AG04449 (cell line): Measurements from ENCODE around the gene INMT.

Source experiments
- CTCF ChIA-PET: fragments of 350-600 bp; formaldehyde crosslinking; extraction: SDS; loops from one replicate; lab custom pipeline; 2021; ENCODE audit warnings: antibody characterized with exemption; lab: Yijun Ruan, JAX
- POLR2A ChIA-PET: fragments of 400-600, 350-600 bp; formaldehyde crosslinking; extraction: SDS; loops from one replicate; lab custom pipeline; 2020; ENCODE audit warnings: antibody characterized with exemption, inconsistent platforms; lab: Yijun Ruan, JAX
- DNase-seq: peaks from one replicate; pipeline ENCODE4 v3.0.0-alpha.2; 2010; ENCODE audit warnings: low read depth, low spot score
- H3K4me3 ChIP-seq: 2 replicates; pipeline ENCODE4 v1.5.1; 2011; ENCODE audit warnings: low read depth, mild to moderate bottlenecking, control low read depth, low read length
- TF ChIP-seq, protein P1 (sequence below): IDR thresholded peaks from one replicate; pipeline ENCODE4 v1.5.1; 2011; ENCODE audit warnings: mild to moderate bottlenecking, moderate library complexity, low read length, control low read depth, inconsistent platforms; ENCODE audit not compliant: insufficient read depth; ENCODE audit errors: missing control alignments

INMT gene

DNA sequence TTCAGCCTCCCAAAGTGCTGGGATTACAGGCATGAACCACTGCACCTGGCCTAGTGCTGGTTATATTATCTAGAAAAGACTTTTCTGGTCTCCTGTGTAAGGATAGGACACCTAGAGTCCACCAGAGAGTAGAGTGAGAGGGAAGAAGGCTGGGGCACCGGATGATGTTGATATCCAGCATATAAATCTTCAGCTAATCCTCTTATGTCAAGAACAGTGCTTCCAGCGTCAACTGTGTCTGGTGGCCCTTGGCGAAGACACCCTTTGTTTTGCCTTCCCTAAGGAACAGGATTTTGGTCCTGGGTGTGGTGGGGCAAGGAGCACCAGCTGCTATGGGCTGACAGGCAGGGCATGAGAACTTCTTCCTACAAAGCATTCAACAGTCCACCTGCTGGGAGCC is 16.3 kb upstream of the INMT start:
- CTCF ChIA-PET, result interaction anchor here (3.3 kb wide), 1 partner anchor 10 kb away, joined by 15 read pairs; no protein-coding TSS in a partner anchor
- TF ChIP-seq, protein P1, sequence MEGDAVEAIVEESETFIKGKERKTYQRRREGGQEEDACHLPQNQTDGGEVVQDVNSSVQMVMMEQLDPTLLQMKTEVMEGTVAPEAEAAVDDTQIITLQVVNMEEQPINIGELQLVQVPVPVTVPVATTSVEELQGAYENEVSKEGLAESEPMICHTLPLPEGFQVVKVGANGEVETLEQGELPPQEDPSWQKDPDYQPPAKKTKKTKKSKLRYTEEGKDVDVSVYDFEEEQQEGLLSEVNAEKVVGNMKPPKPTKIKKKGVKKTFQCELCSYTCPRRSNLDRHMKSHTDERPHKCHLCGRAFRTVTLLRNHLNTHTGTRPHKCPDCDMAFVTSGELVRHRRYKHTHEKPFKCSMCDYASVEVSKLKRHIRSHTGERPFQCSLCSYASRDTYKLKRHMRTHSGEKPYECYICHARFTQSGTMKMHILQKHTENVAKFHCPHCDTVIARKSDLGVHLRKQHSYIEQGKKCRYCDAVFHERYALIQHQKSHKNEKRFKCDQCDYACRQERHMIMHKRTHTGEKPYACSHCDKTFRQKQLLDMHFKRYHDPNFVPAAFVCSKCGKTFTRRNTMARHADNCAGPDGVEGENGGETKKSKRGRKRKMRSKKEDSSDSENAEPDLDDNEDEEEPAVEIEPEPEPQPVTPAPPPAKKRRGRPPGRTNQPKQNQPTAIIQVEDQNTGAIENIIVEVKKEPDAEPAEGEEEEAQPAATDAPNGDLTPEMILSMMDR, result no peak
- no peak for DNase-seq
- POLR2A ChIA-PET, result no interaction called here
- H3K4me3 ChIP-seq, result no peak overlapping the region

DNA sequence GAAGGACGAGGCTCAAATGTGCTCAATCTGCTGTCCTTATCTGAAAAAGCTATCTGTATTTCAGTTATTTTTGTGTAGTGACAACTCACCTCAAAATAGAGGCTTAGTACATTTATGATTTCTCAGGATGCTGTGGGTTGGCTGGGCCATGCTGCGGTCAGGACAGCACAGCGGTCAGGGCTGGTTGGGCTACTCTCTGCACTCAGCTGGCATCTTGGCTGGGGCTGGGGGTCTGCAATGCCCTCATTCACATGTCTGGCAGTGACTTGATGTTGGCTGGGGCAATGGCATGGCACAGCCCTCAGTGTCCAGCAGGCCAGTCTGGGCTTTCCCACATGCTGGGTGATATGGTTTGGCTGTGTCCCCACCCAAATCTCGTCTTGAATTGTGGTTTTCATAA is 15.6 kb upstream of the INMT start:
- DNase-seq, result no peak
- ChIA-PET CTCF (interaction anchor here (0.6 to 3.3 kb wide), 2 partner anchors 9 to 19 kb away, joined by 3 to 15 read pairs; no protein-coding TSS in a partner anchor), POLR2A (no interaction called here)
- H3K4me3 ChIP-seq, result no peak overlapping the region
- TF ChIP-seq, protein P1, result no peak

DNA sequence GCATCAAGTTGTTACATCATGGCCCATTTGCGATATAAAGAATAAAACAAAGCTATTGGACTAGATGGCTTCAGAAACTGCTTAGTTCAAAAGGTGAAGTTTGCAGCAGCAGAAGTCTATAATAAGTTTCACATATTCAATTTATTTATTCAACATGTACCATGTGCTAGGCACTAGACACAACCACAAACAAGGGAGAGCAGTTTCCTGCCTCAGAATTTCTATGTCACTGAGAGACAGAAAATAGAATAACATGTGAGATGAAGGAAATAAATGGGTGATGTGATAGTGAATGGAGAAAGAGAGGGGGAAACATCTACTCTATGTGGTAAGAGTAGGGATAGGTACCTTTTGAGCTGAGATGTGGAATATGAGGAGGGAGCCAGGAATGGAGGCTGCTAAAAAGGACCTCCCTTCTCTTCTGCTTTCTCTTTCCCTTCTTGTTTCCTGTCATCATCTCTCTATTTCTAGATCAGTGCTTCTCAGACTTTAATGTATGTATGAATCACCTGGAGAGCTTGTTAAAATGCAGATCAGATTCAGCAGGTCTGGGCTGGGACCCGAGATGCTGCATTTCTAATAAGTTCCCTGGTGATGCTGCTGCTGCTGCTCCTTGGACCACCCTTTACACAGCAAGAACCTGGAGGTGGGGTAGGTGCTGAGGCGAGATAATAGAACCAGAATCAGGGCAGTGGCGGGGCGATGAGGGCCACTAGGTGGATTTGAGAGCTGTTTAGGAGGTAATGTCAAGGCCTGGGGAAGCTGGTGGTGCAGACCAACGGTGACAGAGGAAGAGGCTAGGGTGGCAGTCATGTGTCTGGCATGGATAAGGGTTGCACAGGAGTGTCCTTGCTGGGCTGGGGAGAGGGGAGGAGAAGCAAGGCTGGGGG is 13.7 kb upstream of the INMT start:
- POLR2A ChIA-PET, result no interaction called here
- no peak overlapping the region for H3K4me3 ChIP-seq
- TF ChIP-seq, protein P1, result no peak
- CTCF ChIA-PET, result interaction anchor here (1.0 to 4.4 kb wide), 8 partner anchors 8 to 174 kb away, joined by 3 to 43 read pairs (median 12); no protein-coding TSS in a partner anchor
- no peak for DNase-seq

DNA sequence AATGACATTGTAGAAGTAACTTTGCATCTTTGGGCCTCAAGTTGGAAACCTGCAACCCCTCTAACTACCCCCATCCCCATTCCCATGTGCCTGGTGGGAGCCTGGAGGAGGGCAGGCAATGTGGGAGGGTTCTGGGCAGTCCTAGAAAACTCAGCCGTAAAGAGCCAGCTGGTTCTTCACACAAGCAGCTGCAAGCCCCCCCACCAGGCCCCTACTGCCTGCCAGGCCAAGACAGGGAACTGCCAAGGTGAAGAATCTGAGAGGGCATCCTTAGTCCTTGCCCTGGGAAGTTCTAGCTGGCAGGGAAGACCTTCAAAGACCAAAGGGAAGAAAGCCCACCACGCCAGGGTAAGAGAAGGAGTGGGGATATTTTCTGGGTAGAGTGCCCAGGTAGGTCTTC is 12.2 kb upstream of the INMT start:
- TF ChIP-seq, protein P1, result no peak
- CTCF ChIA-PET, result interaction anchor here (0.6 to 4.4 kb wide), 44 partner anchors 10 to 476 kb away, joined by 3 to 56 read pairs (median 5); partner anchors contain the start of gene INMT
- H3K4me3 ChIP-seq, result no peak overlapping the region
- no peak for DNase-seq
- POLR2A ChIA-PET, result no interaction called here

DNA sequence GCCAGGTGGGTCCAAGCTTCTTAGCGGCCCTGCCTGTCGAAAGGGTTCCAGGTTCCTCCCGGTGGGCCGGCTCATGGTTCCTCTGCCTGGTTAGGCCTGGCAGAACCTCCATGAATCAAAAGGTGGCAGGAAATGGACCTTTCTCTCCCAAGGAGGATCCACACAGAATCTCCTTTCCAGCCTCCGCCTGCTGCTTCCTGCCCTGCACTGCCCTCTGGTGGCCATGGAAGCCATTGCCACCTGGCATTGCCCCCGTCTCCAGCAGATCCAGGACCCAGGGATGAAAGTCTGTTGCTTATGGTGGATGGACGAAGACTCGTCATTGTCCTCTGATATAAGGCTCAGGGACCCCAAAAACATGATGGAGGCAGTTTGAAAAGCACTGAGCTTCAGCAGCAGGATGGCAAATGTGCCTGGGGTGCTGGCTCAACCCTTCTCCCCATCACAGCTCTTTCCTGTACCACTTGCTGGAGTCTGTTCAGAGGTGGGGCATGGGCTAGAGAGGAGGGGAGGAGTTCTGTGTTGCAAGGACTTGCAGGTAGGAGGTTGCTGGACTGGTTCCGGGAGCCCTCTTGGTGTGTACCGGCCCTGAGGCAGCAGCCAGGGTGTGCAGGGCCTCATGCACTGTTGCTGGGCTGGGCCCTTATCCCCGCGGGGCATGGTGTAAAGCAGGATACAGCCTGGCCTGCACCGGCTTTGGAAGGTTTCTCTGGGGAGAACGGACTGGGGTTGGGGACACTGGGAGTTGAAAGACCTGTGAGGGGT is 11.3 kb upstream of the INMT start:
- H3K4me3 ChIP-seq, result no peak overlapping the region
- CTCF ChIA-PET, result interaction anchor here (0.5 to 4.4 kb wide), 54 partner anchors 11 to 475 kb away, joined by 3 to 56 read pairs (median 4); partner anchors contain the start of genes INMT and MINDY4
- POLR2A ChIA-PET, result no interaction called here
- no peak for DNase-seq
- TF ChIP-seq, protein P1, result peak; percentile 97
